GM18868 (cell line): Measurements from ENCODE around the gene BMI1.

Experiments
- ATAC-seq: cut with Tn5 transposase; IDR thresholded peaks from one replicate; pipeline ENCODE4 v1.9.1; 2021; ENCODE audit warnings: mild to moderate bottlenecking, moderate library complexity; ENCODE audit not compliant: unreplicated experiment

The BMI1 gene

GRCh38 chr10:22319547-22319979 lies 1.3 kb upstream of the BMI1 start:
- ATAC-seq = no peak

- ATAC-seq = no peak
Measured at GRCh38 chr10:22319980-22320558, 830 bp upstream of the BMI1 start.

GRCh38 chr10:22321156-22321923 lies 441 bp downstream of the BMI1 start:
- no peak for ATAC-seq

GRCh38 chr10:22321924-22322640 lies 1.2 kb downstream of the BMI1 start:
- ATAC-seq = no peak

- no peak for ATAC-seq
Measured at GRCh38 chr10:22322641-22323160, 1.8 kb downstream of the BMI1 start.

GRCh38 chr10:22323538-22324305 lies 2.8 kb downstream of the BMI1 start:
- no peak for ATAC-seq

- ATAC-seq = no peak
Measured at GRCh38 chr10:22324413-22324812, 3.5 kb downstream of the BMI1 start.

GRCh38 chr10:22324893-22325271 lies 4.0 kb downstream of the BMI1 start:
- ATAC-seq = no peak

- ATAC-seq = peak; percentile 44
Measured at GRCh38 chr10:22325272-22326144, 4.6 kb downstream of the BMI1 start.

GRCh38 chr10:22326145-22326702 lies 5.3 kb downstream of the BMI1 start:
- ATAC-seq = no peak

- no peak for ATAC-seq
Measured at GRCh38 chr10:22329150-22329549, 8.3 kb downstream of the BMI1 start.

GRCh38 chr10:22332116-22332692 lies 11.3 kb downstream of the BMI1 start:
- no peak for ATAC-seq

- no peak for ATAC-seq
Measured at GRCh38 chr10:22333167-22333974, 12.5 kb downstream of the BMI1 start.

- no peak for ATAC-seq
Measured at GRCh38 chr10:22333975-22334282, 13.0 kb downstream of the BMI1 start.

- no peak for ATAC-seq
Measured at GRCh38 chr10:22334414-22335172, 13.7 kb downstream of the BMI1 start.

- ATAC-seq = peak; percentile 50
Measured at GRCh38 chr10:22335173-22335933, 14.5 kb downstream of the BMI1 start.

GRCh38 chr10:22338185-22338900 lies 17.4 kb downstream of the BMI1 start:
- ATAC-seq = no peak
